HepG2 (cell line): ENCODE results near the gene PEX11B. TPM values are rescaled to one million over a fixed set of nuclear protein-coding genes. Genes with fewer than 3 reads are reported as not detected.

ENCODE experiments used
- ATAC-seq: fragments of 200-7000 bp; cut with Tn5 transposase; 3 replicates; pipeline ENCODE4 v1.9.1; 2020; ENCODE audit warnings: mild to moderate bottlenecking, moderate library complexity
- BruUV-seq: library from RNA; stranded (reverse); fragments of 400-500 nt; replicated peaks from 2 replicates; lab custom pipeline; 2021; lab: Mats Ljungman, UMichigan
- CTCF ChIA-PET: fragments of 300-600 bp; formaldehyde crosslinking; extraction: SDS; loops from one replicate; lab custom pipeline; 2021; ENCODE audit warnings: low total read pairs, inconsistent platforms, low intra/inter-chr PET ratio; lab: Yijun Ruan, JAX
- POLR2A ChIA-PET: fragments of 350-600 bp; sonication (Branson Sonifier 250); formaldehyde crosslinking; loops from one replicate; lab custom pipeline; 2020; ENCODE audit warnings: antibody characterized with exemption, inconsistent platforms; lab: Yijun Ruan, JAX
- DNase-seq: peaks from one replicate; pipeline ENCODE4 v3.0.0-alpha.2; 2015; ENCODE audit warnings: low spot score
- FAIRE-seq: peaks from 3 replicates; lab custom pipeline; 2011; peaks lifted over from hg19 to GRCh38; lab: Jason Lieb, UNC
- H2AFZ ChIP-seq: one replicate; pipeline ENCODE4 v1.6.1; 2011; ENCODE audit warnings: low read length, inconsistent platforms
- H3K27ac ChIP-seq: fragments of 300-600 bp; 3 replicates; pipeline ENCODE4 v1.8.0; 2011; ENCODE audit warnings: mixed run types, mild to moderate bottlenecking, mixed read lengths, low read length, inconsistent platforms; ENCODE audit not compliant: insufficient read depth; ENCODE audit errors: extremely low read length
- H3K27me3 ChIP-seq, 2 experiments: fragments of 200-600 bp in 1 of 2; 2 replicates in 1 of 2; 3 replicates in 1 of 2; pipeline versions ENCODE4 v1.6.0 to v1.8.0; 2011; ENCODE audit warnings: low read length in 2 of 2, mild to moderate bottlenecking in 2 of 2, moderate library complexity in 2 of 2, inconsistent platforms in 1 of 2; ENCODE audit not compliant: insufficient read depth in 2 of 2, control insufficient read depth in 1 of 2
- H3K36me3 ChIP-seq, 2 experiments: fragments of 200-600 bp in 1 of 2; replicated peaks in 1 of 2; 2 replicates in 1 of 2; 3 replicates in 1 of 2; pipeline versions ENCODE4 v1.5.1 to v1.8.0; 2011; ENCODE audit warnings: low read length in 2 of 2, inconsistent platforms in 1 of 2; ENCODE audit not compliant: insufficient read depth in 2 of 2, control insufficient read depth in 1 of 2
- H3K4me1 ChIP-seq: 2 replicates; pipeline ENCODE4 v1.5.1; 2012; ENCODE audit warnings: low read length, inconsistent platforms; ENCODE audit not compliant: insufficient read depth
- H3K4me2 ChIP-seq: 2 replicates; pipeline ENCODE4 v1.6.0; 2011; ENCODE audit warnings: low read depth, low read length, inconsistent platforms
- H3K4me3 ChIP-seq, 3 experiments: fragments of 200-600 bp in 1 of 3; sonication (generic), shearing (Covaris generic) in 1 of 3; replicated peaks in 1 of 3; 2 replicates each; pipeline ENCODE4 v1.5.1; 2011 to 2016; ENCODE audit warnings: low read length in 3 of 3, inconsistent platforms in 2 of 3, low read depth in 2 of 3, mild to moderate bottlenecking in 2 of 3, control low read depth in 1 of 3, mixed read lengths in 1 of 3; ENCODE audit not compliant: insufficient read depth in 1 of 3
- H3K79me2 ChIP-seq: one replicate; pipeline ENCODE4 v1.6.1; 2011; ENCODE audit warnings: low read length, inconsistent platforms; ENCODE audit not compliant: insufficient read depth
- H3K9ac ChIP-seq: 2 replicates; pipeline ENCODE4 v1.6.0; 2011; ENCODE audit warnings: mild to moderate bottlenecking, low read depth, low read length, inconsistent platforms; ENCODE audit not compliant: insufficient read depth
- H3K9me3 ChIP-seq: 2 replicates; pipeline ENCODE4 v1.5.1; 2012; ENCODE audit warnings: mild to moderate bottlenecking, low read length
- H4K20me1 ChIP-seq: 2 replicates; pipeline ENCODE4 v1.6.0; 2011; ENCODE audit warnings: inconsistent platforms, mild to moderate bottlenecking, low read length, moderate library complexity; ENCODE audit not compliant: insufficient read depth
- BRCA1 ChIP-seq: sonication (generic); formaldehyde crosslinking; IDR thresholded peaks from 2 replicates; pipeline ENCODE4 v1.4.0; 2020; ENCODE audit warnings: missing genetic modification reagents
- CBX2 ChIP-seq, 2 experiments: fragments of 200-600 bp in 1 of 2; sonication (generic); formaldehyde crosslinking in 1 of 2; IDR thresholded peaks; 2 replicates each; pipeline versions ENCODE4 v1.7.0 to v1.8.1; 2018 to 2022; ENCODE audit warnings: low read depth in 2 of 2, low read length in 1 of 2, mild to moderate bottlenecking in 1 of 2, missing genetic modification reagents in 1 of 2
- ETV6 ChIP-seq: sonication (generic); formaldehyde crosslinking; conservative IDR thresholded peaks from 2 replicates; pipeline ENCODE4 v1.4.0; 2020; ENCODE audit warnings: missing genetic modification reagents
- NPAS2 ChIP-seq: sonication (generic); formaldehyde crosslinking; IDR thresholded peaks from 2 replicates; pipeline ENCODE4 v1.8.0; 2022; ENCODE audit warnings: mild to moderate bottlenecking, missing genetic modification reagents, borderline replicate concordance
- ZNF230 ChIP-seq: sonication (generic); formaldehyde crosslinking; IDR thresholded peaks from 2 replicates; pipeline ENCODE4 v1.4.0; 2020; ENCODE audit warnings: mild to moderate bottlenecking, missing genetic modification reagents
- ZNF547 ChIP-seq: sonication (generic); formaldehyde crosslinking; IDR thresholded peaks from 2 replicates; pipeline ENCODE4 v1.5.1; 2020; ENCODE audit warnings: mild to moderate bottlenecking, missing genetic modification reagents
- ZNF781 ChIP-seq: sonication (generic); formaldehyde crosslinking; IDR thresholded peaks from 2 replicates; pipeline ENCODE4 v1.5.1; 2020; ENCODE audit warnings: borderline replicate concordance, mild to moderate bottlenecking, missing genetic modification reagents; ENCODE audit errors: not compliant biosample characterization
- WGBS: methylation state at CpG from one replicate; pipeline ENCODE4 v1.1.6; 2017; ENCODE audit warnings: low lambda C conversion rate; 5-methylcytosine and 5-hydroxymethylcytosine counted together
- in situ Hi-C: cut with HindIII; loops from 2 replicates; pipeline ENCODE4 v1.10.0; 2017; ENCODE audit warnings: low pct_unique_long_range_greater_than_20kb; ENCODE audit not compliant: extremely low pct_ligation_motif_present
- intact Hi-C: fragments of 100-400 bp; cut with micrococcal nuclease; formaldehyde crosslinking; loops from one replicate; pipeline ENCODE4 v1.10.0; 2022; ENCODE audit not compliant: unreplicated experiment
- polyA plus RNA-seq, 8 experiments: library from polyadenylated mRNA; depleted of rRNA in 3 of 8; stranded (reverse) in 7 of 8; unstranded in 1 of 8; fragments of >200 nt; fragmentation: Illumina TruSeq in 4 of 8; extraction: Trizol in 4 of 8; gene quantifications; 2 replicates each; pipeline versions ENCODE4 v1.2.1 to v1.2.3, GENCODE V29; 2011 to 2016; ENCODE audit warnings: low read depth in 4 of 8, missing spikeins in 1 of 8, mixed read lengths in 1 of 8; ENCODE audit not compliant: insufficient read depth in 1 of 8
- total RNA-seq, 5 experiments: library from RNA; depleted of rRNA; stranded (reverse); fragments of >200 nt; fragmentation: Illumina TruSeq; extraction: Trizol; gene quantifications; 2 replicates each; pipeline ENCODE4 v1.2.3, GENCODE V29; 2016; ENCODE audit warnings: low read depth in 1 of 5
- TF ChIP-seq, protein P1 (sequence below): sonication (generic); formaldehyde crosslinking; IDR thresholded peaks from 2 replicates; pipeline ENCODE4 v1.4.0; 2020; ENCODE audit warnings: missing genetic modification reagents
- TF ChIP-seq, protein P2 (sequence below): sonication (generic); formaldehyde crosslinking; IDR thresholded peaks from 2 replicates; pipeline ENCODE4 v1.8.1; 2023; ENCODE audit warnings: mild to moderate bottlenecking, missing genetic modification reagents
- TF ChIP-seq, protein P3 (sequence below): sonication (generic); formaldehyde crosslinking; IDR thresholded peaks from 2 replicates; pipeline ENCODE4 v1.5.0; 2020; ENCODE audit warnings: missing genetic modification reagents
- TF ChIP-seq, protein P4 (sequence below): sonication (generic); formaldehyde crosslinking; IDR thresholded peaks from 2 replicates; pipeline ENCODE4 v1.4.0; 2020; ENCODE audit warnings: missing genetic modification reagents, mild to moderate bottlenecking, borderline replicate concordance
- TF ChIP-seq, protein P5 (sequence below): sonication (generic); formaldehyde crosslinking; IDR thresholded peaks from 2 replicates; pipeline ENCODE4 v1.5.0; 2020; ENCODE audit warnings: missing genetic modification reagents

PEX11B gene
- total and polyA plus RNA-seq, 2 of the 13 experiments (the other 11 are each of a cell fraction or from before 2014, with no cell fraction given): 21.6 to 48.4 TPM

DNA sequence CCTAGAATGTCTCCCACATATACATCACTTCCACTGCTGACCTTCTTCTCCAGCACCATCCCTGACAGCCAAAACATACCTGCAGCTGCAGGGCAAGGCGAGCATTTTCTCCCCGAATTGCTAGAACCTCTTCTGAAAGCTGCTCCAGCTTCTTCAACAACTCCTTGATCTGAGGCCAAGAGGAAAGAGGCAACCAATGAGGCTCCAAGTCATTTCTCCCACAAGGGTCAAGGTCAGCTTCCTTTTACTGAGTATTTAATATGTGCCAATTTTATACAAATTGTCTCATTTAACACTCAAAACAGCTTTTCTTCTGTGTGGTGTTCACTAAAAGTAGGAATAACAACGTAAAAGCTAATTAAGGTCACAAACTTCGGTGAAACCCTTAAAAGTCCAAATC lies 50.3 kb downstream of the PEX11B start:
- no peaks in the 10 kb centered on the region for H3K4me1 ChIP-seq
- no peak overlapping the region for H3K4me2 ChIP-seq
- H3K9me3 ChIP-seq: no peaks in the 10 kb centered on the region
- H4K20me1 ChIP-seq: no peaks in the 10 kb centered on the region
- H3K9ac ChIP-seq: no peak overlapping the region
- H3K27ac ChIP-seq: no peak overlapping the region
- intact Hi-C loops: no loop called here
- H2AFZ ChIP-seq: no peak overlapping the region
- in situ Hi-C loops: no loop called here
- 14% methylated on average over 4 of the region's 4 CpGs for WGBS
- H3K79me2 ChIP-seq: no peaks in the 10 kb centered on the region
- H3K36me3 ChIP-seq: no peaks in the 10 kb centered on the region
- CTCF ChIA-PET: no interaction called here
- no peak for ATAC-seq
- TF ChIP-seq ZNF781 (no peak), ZNF547 (CRISPR knock-in tag) (no peak), CBX2 (IDR thresholded peaks at IDR 0.05; ENCODE audit: low read depth, low read length) (no peak), CBX2 (CRISPR knock-in tag; IDR thresholded peaks at IDR 0.05; ENCODE audit: low read depth) (no peak), ZNF230 (CRISPR knock-in tag) (no peak), BRCA1 (no peak), NPAS2 (no peak), ETV6 (CRISPR knock-in tag) (no peak)
- TF ChIP-seq, protein P1, sequence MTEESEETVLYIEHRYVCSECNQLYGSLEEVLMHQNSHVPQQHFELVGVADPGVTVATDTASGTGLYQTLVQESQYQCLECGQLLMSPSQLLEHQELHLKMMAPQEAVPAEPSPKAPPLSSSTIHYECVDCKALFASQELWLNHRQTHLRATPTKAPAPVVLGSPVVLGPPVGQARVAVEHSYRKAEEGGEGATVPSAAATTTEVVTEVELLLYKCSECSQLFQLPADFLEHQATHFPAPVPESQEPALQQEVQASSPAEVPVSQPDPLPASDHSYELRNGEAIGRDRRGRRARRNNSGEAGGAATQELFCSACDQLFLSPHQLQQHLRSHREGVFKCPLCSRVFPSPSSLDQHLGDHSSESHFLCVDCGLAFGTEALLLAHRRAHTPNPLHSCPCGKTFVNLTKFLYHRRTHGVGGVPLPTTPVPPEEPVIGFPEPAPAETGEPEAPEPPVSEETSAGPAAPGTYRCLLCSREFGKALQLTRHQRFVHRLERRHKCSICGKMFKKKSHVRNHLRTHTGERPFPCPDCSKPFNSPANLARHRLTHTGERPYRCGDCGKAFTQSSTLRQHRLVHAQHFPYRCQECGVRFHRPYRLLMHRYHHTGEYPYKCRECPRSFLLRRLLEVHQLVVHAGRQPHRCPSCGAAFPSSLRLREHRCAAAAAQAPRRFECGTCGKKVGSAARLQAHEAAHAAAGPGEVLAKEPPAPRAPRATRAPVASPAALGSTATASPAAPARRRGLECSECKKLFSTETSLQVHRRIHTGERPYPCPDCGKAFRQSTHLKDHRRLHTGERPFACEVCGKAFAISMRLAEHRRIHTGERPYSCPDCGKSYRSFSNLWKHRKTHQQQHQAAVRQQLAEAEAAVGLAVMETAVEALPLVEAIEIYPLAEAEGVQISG (CRISPR knock-in tag): no peak
- TF ChIP-seq, protein P2, sequence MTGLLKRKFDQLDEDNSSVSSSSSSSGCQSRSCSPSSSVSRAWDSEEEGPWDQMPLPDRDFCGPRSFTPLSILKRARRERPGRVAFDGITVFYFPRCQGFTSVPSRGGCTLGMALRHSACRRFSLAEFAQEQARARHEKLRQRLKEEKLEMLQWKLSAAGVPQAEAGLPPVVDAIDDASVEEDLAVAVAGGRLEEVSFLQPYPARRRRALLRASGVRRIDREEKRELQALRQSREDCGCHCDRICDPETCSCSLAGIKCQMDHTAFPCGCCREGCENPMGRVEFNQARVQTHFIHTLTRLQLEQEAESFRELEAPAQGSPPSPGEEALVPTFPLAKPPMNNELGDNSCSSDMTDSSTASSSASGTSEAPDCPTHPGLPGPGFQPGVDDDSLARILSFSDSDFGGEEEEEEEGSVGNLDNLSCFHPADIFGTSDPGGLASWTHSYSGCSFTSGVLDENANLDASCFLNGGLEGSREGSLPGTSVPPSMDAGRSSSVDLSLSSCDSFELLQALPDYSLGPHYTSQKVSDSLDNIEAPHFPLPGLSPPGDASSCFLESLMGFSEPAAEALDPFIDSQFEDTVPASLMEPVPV (CRISPR knock-in tag): no peak
- TF ChIP-seq, protein P3, sequence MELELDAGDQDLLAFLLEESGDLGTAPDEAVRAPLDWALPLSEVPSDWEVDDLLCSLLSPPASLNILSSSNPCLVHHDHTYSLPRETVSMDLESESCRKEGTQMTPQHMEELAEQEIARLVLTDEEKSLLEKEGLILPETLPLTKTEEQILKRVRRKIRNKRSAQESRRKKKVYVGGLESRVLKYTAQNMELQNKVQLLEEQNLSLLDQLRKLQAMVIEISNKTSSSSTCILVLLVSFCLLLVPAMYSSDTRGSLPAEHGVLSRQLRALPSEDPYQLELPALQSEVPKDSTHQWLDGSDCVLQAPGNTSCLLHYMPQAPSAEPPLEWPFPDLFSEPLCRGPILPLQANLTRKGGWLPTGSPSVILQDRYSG: no peak
- TF ChIP-seq, protein P4, sequence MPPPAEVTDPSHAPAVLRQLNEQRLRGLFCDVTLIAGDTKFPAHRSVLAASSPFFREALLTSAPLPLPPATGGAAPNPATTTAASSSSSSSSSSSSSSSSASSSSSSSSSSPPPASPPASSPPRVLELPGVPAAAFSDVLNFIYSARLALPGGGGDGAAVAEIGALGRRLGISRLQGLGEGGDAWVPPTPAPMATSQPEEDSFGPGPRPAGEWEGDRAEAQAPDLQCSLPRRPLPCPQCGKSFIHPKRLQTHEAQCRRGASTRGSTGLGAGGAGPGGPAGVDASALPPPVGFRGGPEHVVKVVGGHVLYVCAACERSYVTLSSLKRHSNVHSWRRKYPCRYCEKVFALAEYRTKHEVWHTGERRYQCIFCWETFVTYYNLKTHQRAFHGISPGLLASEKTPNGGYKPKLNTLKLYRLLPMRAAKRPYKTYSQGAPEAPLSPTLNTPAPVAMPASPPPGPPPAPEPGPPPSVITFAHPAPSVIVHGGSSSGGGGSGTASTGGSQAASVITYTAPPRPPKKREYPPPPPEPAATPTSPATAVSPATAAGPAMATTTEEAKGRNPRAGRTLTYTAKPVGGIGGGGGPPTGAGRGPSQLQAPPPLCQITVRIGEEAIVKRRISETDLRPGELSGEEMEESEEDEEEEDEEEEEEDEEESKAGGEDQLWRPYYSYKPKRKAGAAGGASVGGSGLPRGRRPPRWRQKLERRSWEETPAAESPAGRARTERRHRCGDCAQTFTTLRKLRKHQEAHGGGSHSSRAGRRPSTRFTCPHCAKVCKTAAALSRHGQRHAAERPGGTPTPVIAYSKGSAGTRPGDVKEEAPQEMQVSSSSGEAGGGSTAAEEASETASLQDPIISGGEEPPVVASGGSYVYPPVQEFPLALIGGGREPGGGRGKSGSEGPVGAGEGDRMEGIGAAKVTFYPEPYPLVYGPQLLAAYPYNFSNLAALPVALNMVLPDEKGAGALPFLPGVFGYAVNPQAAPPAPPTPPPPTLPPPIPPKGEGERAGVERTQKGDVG (CRISPR knock-in tag): no peak
- TF ChIP-seq, protein P5, sequence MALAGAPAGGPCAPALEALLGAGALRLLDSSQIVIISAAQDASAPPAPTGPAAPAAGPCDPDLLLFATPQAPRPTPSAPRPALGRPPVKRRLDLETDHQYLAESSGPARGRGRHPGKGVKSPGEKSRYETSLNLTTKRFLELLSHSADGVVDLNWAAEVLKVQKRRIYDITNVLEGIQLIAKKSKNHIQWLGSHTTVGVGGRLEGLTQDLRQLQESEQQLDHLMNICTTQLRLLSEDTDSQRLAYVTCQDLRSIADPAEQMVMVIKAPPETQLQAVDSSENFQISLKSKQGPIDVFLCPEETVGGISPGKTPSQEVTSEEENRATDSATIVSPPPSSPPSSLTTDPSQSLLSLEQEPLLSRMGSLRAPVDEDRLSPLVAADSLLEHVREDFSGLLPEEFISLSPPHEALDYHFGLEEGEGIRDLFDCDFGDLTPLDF: no peak
- H3K4me3 ChIP-seq: no peak overlapping the region
- peaks cover 2 to 33% of the 10 kb centered on the region in 2 experiments; a peak in 3 of 5 replicates for H3K27me3 ChIP-seq
- FAIRE-seq: no peak
- no TSS peak for BruUV-seq
- POLR2A ChIA-PET: no interaction called here
- no peak for DNase-seq
